ENCODE results near the gene PRKCG. TPM values are rescaled to one million over a fixed set of nuclear protein-coding genes. Genes with fewer than 3 reads are reported as not detected.
"Not testable (repeated sequence)": the region's sequence is repeated elsewhere in the genome, so short reads cannot be mapped to it uniquely, and the experiment has no call there.

The PRKCG gene
- not detected for total RNA-seq

- CTCF ChIA-PET = interaction anchor here (0.8 to 2.1 kb wide), 17 partner anchors 8 to 457 kb away, joined by 3 to 13 read pairs (median 4); partner anchors contain the start of gene MYADM
- DNase-seq = peak; percentile 67
- Mint-ChIP-seq H3K4me1 (peaks cover 20% of the 10 kb centered on the region), H3K9me3 (ENCODE audit: low read depth) (no peaks in the 10 kb centered on the region), H3K27ac (no peak within 1 kb of the TSS), H3K27me3 (peaks cover 34% of the 10 kb centered on the region), H3K4me3 (no peak within 1 kb of the TSS), H3K36me3 (peaks cover 4% of the 10 kb centered on the region)
- ATAC-seq = peak; percentile 46
Measured at GRCh38 chr19:53881482-53882390, at the start of gene PRKCG. Gene PRKCG (plus strand): TSS chr19:53882197. CDS start chr19:53882495, 298 bp downstream.

GRCh38 chr19:53832861-53833260, 49.1 kb upstream of the PRKCG start:
- H3K4me1 Mint-ChIP-seq; H3K27ac Mint-ChIP-seq; ATAC-seq; H3K4me3 Mint-ChIP-seq; DNase-seq; CTCF ChIA-PET; H3K36me3 Mint-ChIP-seq; H3K9me3 Mint-ChIP-seq (ENCODE audit: low read depth): not testable (repeated sequence)
- peaks cover 35% of the 10 kb centered on the region for H3K27me3 Mint-ChIP-seq

GRCh38 chr19:53838446-53838845, 43.6 kb upstream of the PRKCG start:
- H3K27me3 Mint-ChIP-seq = peaks cover 14% of the 10 kb centered on the region
- ATAC-seq; H3K9me3 Mint-ChIP-seq (ENCODE audit: low read depth); CTCF ChIA-PET; H3K27ac Mint-ChIP-seq; H3K4me1 Mint-ChIP-seq; DNase-seq; H3K36me3 Mint-ChIP-seq; H3K4me3 Mint-ChIP-seq: not testable (repeated sequence)

GRCh38 chr19:53840241-53840640, 41.8 kb upstream of the PRKCG start:
- not testable (repeated sequence) for H3K36me3 Mint-ChIP-seq; H3K27me3 Mint-ChIP-seq; ATAC-seq; H3K4me1 Mint-ChIP-seq; H3K27ac Mint-ChIP-seq; H3K9me3 Mint-ChIP-seq (ENCODE audit: low read depth); H3K4me3 Mint-ChIP-seq; DNase-seq
- CTCF ChIA-PET = interaction anchor here (1.8 to 2.0 kb wide), 3 partner anchors 42 to 184 kb away, joined by 7 to 21 read pairs (median 9); partner anchors contain the start of gene PRKCG

- CTCF ChIA-PET = interaction anchor here (0.7 to 2.0 kb wide), 8 partner anchors 13 to 183 kb away, joined by 3 to 21 read pairs (median 4); partner anchors contain the start of gene PRKCG
- H3K27me3 Mint-ChIP-seq; H3K27ac Mint-ChIP-seq; H3K36me3 Mint-ChIP-seq; ATAC-seq; H3K4me3 Mint-ChIP-seq; H3K9me3 Mint-ChIP-seq (ENCODE audit: low read depth); DNase-seq; H3K4me1 Mint-ChIP-seq: not testable (repeated sequence)
Measured at GRCh38 chr19:53840914-53841313, 41.1 kb upstream of the PRKCG start.

- no peak for DNase-seq
- Mint-ChIP-seq H3K36me3 (no peaks in the 10 kb centered on the region), H3K4me3 (no peak overlapping the region), H3K27me3 (peaks cover 19% of the 10 kb centered on the region), H3K9me3 (ENCODE audit: low read depth) (no peaks in the 10 kb centered on the region), H3K27ac (no peak overlapping the region), H3K4me1 (peaks cover 7% of the 10 kb centered on the region)
- no peak for ATAC-seq
- CTCF ChIA-PET = no interaction called here
Measured at GRCh38 chr19:53844849-53845246, 37.1 kb upstream of the PRKCG start.

GRCh38 chr19:53847555-53847954, 34.4 kb upstream of the PRKCG start:
- no peak for ATAC-seq
- no peak overlapping the region for H3K27ac Mint-ChIP-seq
- H3K4me3 Mint-ChIP-seq = no peak overlapping the region
- H3K4me1 Mint-ChIP-seq = peaks cover 11% of the 10 kb centered on the region
- no peaks in the 10 kb centered on the region for H3K9me3 Mint-ChIP-seq (ENCODE audit: low read depth)
- peaks cover 26% of the 10 kb centered on the region for H3K27me3 Mint-ChIP-seq
- CTCF ChIA-PET = interaction anchor here (1.1 to 1.7 kb wide), 2 partner anchors 55 to 176 kb away, joined by 4 to 7 read pairs; no protein-coding TSS in a partner anchor
- no peaks in the 10 kb centered on the region for H3K36me3 Mint-ChIP-seq
- DNase-seq = no peak

GRCh38 chr19:53849237-53849676, 32.7 kb upstream of the PRKCG start:
- H3K27me3 Mint-ChIP-seq = peaks cover 26% of the 10 kb centered on the region
- H3K9me3 Mint-ChIP-seq (ENCODE audit: low read depth) = no peaks in the 10 kb centered on the region
- DNase-seq (no peak), ATAC-seq (no peak)
- CTCF ChIA-PET = no interaction called here
- H3K4me1 Mint-ChIP-seq = peaks cover 25% of the 10 kb centered on the region
- H3K27ac Mint-ChIP-seq = no peak overlapping the region
- H3K36me3 Mint-ChIP-seq = no peaks in the 10 kb centered on the region
- H3K4me3 Mint-ChIP-seq = no peak overlapping the region

- Mint-ChIP-seq H3K4me3 (no peak overlapping the region), H3K9me3 (ENCODE audit: low read depth) (no peaks in the 10 kb centered on the region), H3K27ac (peak overlapping the region; percentile 74), H3K4me1 (peaks cover 29% of the 10 kb centered on the region), H3K36me3 (no peaks in the 10 kb centered on the region), H3K27me3 (peaks cover 18% of the 10 kb centered on the region)
- CTCF ChIA-PET = interaction anchor here (0.7 to 3.6 kb wide), 14 partner anchors 8 to 172 kb away, joined by 3 to 46 read pairs (median 6); partner anchors contain the start of genes MYADM and PRKCG
- no peak for DNase-seq
- peak; percentile 73 for ATAC-seq
Measured at GRCh38 chr19:53853707-53854106, 28.3 kb upstream of the PRKCG start.

- H3K27me3 Mint-ChIP-seq = no peaks in the 10 kb centered on the region
- DNase-seq (no peak), ATAC-seq (no peak)
- H3K27ac Mint-ChIP-seq = no peak overlapping the region
- no peaks in the 10 kb centered on the region for H3K36me3 Mint-ChIP-seq
- H3K9me3 Mint-ChIP-seq (ENCODE audit: low read depth) = no peaks in the 10 kb centered on the region
- CTCF ChIA-PET = interaction anchor here (2.8 kb wide), 1 partner anchor 10 kb away, joined by 14 read pairs; no protein-coding TSS in a partner anchor
- H3K4me1 Mint-ChIP-seq = peaks cover 21% of the 10 kb centered on the region
- no peak overlapping the region for H3K4me3 Mint-ChIP-seq
Measured at GRCh38 chr19:53864308-53864836, 17.6 kb upstream of the PRKCG start.

- Mint-ChIP-seq H3K27ac (peak overlapping the region; percentile 91), H3K9me3 (ENCODE audit: low read depth) (no peaks in the 10 kb centered on the region), H3K4me3 (peak overlapping the region; percentile 97), H3K36me3 (peaks cover 2% of the 10 kb centered on the region), H3K4me1 (peaks cover 25% of the 10 kb centered on the region), H3K27me3 (no peaks in the 10 kb centered on the region)
- ATAC-seq (no peak), DNase-seq (peak; percentile 61)
- CTCF ChIA-PET = interaction anchor here (0.9 to 4.0 kb wide), 7 partner anchors 9 to 159 kb away, joined by 3 to 46 read pairs (median 3); partner anchors contain the start of gene PRKCG
Measured at GRCh38 chr19:53865523-53865917, 16.5 kb upstream of the PRKCG start.

- Mint-ChIP-seq H3K27me3 (no peaks in the 10 kb centered on the region), H3K9me3 (ENCODE audit: low read depth) (no peaks in the 10 kb centered on the region)
Measured at GRCh38 chr19:53865918-53866864, 15.8 kb upstream of the PRKCG start.

More at GRCh38 chr19:53865918-53866864, 15.8 kb upstream of the PRKCG start:
- CTCF ChIA-PET = interaction anchor here (0.8 to 4.0 kb wide), 8 partner anchors 9 to 158 kb away, joined by 3 to 46 read pairs (median 3); partner anchors contain the start of gene PRKCG
- peaks cover 31% of the 10 kb centered on the region for H3K4me1 Mint-ChIP-seq
- H3K27ac Mint-ChIP-seq = peak overlapping the region; percentile 91
- ATAC-seq = peak; percentile 24
- peak; percentile 81 for DNase-seq
- peaks cover 4% of the 10 kb centered on the region for H3K36me3 Mint-ChIP-seq
- H3K4me3 Mint-ChIP-seq = peak overlapping the region; percentile 97

All from activated CD8-positive, alpha-beta memory T cell treated with anti-CD3 and anti-CD28 coated beads, Interleukin-2, amount 10 ng/mL, durations not matched to agents 7 days and 5 days (primary cell).